ENCODE measurements around the gene TRABD.

TRABD gene

GRCh38 chr22:50244420-50245213, 58.9 kb downstream of the TRABD start, which contains the start of gene TUBGCP6:
TSS of gene TUBGCP6 (minus strand) at chr22:50245023. CDS start at chr22:50244459, 564 bp downstream.
- peak; percentile 96 for DNase-seq (ENCODE audit: low spot score)

- no peak for DNase-seq (ENCODE audit: low spot score)
These were observed 59.7 kb downstream of the TRABD start for GRCh38 chr22:50245214-50246072.

GRCh38 chr22:50246242-50247175, 60.8 kb downstream of the TRABD start:
- no peak for DNase-seq (ENCODE audit: low spot score)

- no peak for DNase-seq (ENCODE audit: low spot score)
These were observed 62.0 kb downstream of the TRABD start for GRCh38 chr22:50247748-50248147.

GRCh38 chr22:50248196-50249081, 62.7 kb downstream of the TRABD start:
- DNase-seq (ENCODE audit: low spot score): no peak

Measured in Ammon's horn (tissue), 1 donor.